SK-N-SH (cell line): ENCODE data around the gene BABAM2. TPM values are rescaled to one million over a fixed set of nuclear protein-coding genes. Genes with fewer than 3 reads are reported as not detected.

ENCODE experiments used
- CTCF ChIA-PET: fragments of 300-600, 350-600 bp; formaldehyde crosslinking; extraction: SDS; loops from one replicate; lab custom pipeline; 2021; lab: Yijun Ruan, JAX
- POLR2A ChIA-PET: fragments of 350-600 bp; sonication (Branson Sonifier 250); formaldehyde crosslinking; extraction: SDS; loops from one replicate; lab custom pipeline; 2020; ENCODE audit warnings: antibody characterized with exemption, inconsistent platforms; lab: Yijun Ruan, JAX
- DNase-seq: peaks from one replicate; pipeline ENCODE4 v3.0.0; 2012
- H2AFZ ChIP-seq: fragments of 200-600 bp; sonication (generic); 2 replicates; pipeline ENCODE4 v1.8.1; 2016; ENCODE audit warnings: antibody characterized with exemption, mild to moderate bottlenecking, low read depth
- H3F3A ChIP-seq: fragments of 200-600 bp; sonication (generic); replicated peaks from 2 replicates; pipeline ENCODE3; 2016; ENCODE audit warnings: antibody characterized with exemption, mild to moderate bottlenecking; ENCODE audit not compliant: insufficient read depth
- H3K27ac ChIP-seq, 2 experiments: fragments of 200-500 bp in 1 of 2; fragments of 200-600 bp in 1 of 2; sonication (Bioruptor generic) in 1 of 2; sonication (generic), shearing (Covaris generic) in 1 of 2; 2 replicates each; pipeline versions ENCODE4 v1.5.1 to v1.6.1; 2014 to 2016; ENCODE audit warnings: low read depth in 2 of 2, inconsistent platforms in 1 of 2, low read length in 1 of 2, mild to moderate bottlenecking in 1 of 2, mixed read lengths in 1 of 2
- H3K27me3 ChIP-seq: fragments of 200-600 bp; sonication (generic), shearing (Covaris generic); 2 replicates; pipeline ENCODE4 v1.6.1; 2016; ENCODE audit warnings: mixed run types; ENCODE audit not compliant: insufficient read depth
- H3K36me3 ChIP-seq, 2 experiments: fragments of 200-500 bp in 1 of 2; fragments of 200-600 bp in 1 of 2; sonication (Bioruptor generic) in 1 of 2; sonication (generic) in 1 of 2; replicated peaks in 1 of 2; 2 replicates each; pipeline versions ENCODE3 to v1.5.1; 2014 to 2016; ENCODE audit warnings: low read length in 1 of 2, mild to moderate bottlenecking in 1 of 2; ENCODE audit not compliant: insufficient read depth in 2 of 2, control insufficient read depth in 1 of 2
- H3K4me1 ChIP-seq, 2 experiments: fragments of 200-500 bp in 1 of 2; fragments of 200-600 bp in 1 of 2; sonication (Bioruptor generic) in 1 of 2; sonication (generic), shearing (Covaris generic) in 1 of 2; 2 replicates each; pipeline versions ENCODE4 v1.5.1 to v1.6.1; 2014 to 2016; ENCODE audit warnings: low read depth in 1 of 2, low read length in 1 of 2, mixed run types in 1 of 2; ENCODE audit not compliant: insufficient read depth in 2 of 2, control insufficient read depth in 1 of 2
- H3K4me2 ChIP-seq: fragments of 200-600 bp; sonication (generic), shearing (Covaris generic); 2 replicates; pipeline ENCODE4 v1.6.1; 2017; ENCODE audit warnings: mixed run types
- H3K4me3 ChIP-seq, 2 experiments: fragments of 200-500 bp in 1 of 2; fragments of 200-600 bp in 1 of 2; sonication (Bioruptor generic) in 1 of 2; sonication (generic), shearing (Covaris generic) in 1 of 2; 2 replicates each; pipeline versions ENCODE4 v1.5.1 to v1.8.1; 2014 to 2016; ENCODE audit warnings: low read depth in 2 of 2, inconsistent platforms in 1 of 2, low read length in 1 of 2, mild to moderate bottlenecking in 1 of 2, mixed read lengths in 1 of 2, moderate library complexity in 1 of 2
- H3K79me2 ChIP-seq: fragments of 200-600 bp; sonication (generic); 2 replicates; pipeline ENCODE4 v1.8.1; 2017; ENCODE audit warnings: mild to moderate bottlenecking; ENCODE audit not compliant: insufficient read depth
- H3K9ac ChIP-seq: fragments of 200-600 bp; sonication (generic); 2 replicates; pipeline ENCODE4 v1.6.1; 2017; ENCODE audit warnings: mixed run types
- H3K9me2 ChIP-seq: fragments of 200-600 bp; sonication (generic); 2 replicates; pipeline ENCODE4 v1.6.1; 2017; ENCODE audit warnings: mixed run types
- H3K9me3 ChIP-seq: fragments of 200-600 bp; sonication (generic); 2 replicates; pipeline ENCODE4 v1.6.1; 2017; ENCODE audit warnings: mixed run types, mild to moderate bottlenecking, moderate library complexity
- H4K20me1 ChIP-seq: fragments of 200-600 bp; sonication (generic); 2 replicates; pipeline ENCODE4 v1.6.1; 2017; ENCODE audit warnings: mild to moderate bottlenecking, mixed run types; ENCODE audit not compliant: insufficient read depth
- CHD2 ChIP-seq: fragments of 150-350 bp; IDR thresholded peaks from 2 replicates; pipeline ENCODE4 v1.6.1; 2018; ENCODE audit warnings: low read length; ENCODE audit not compliant: partially characterized antibody
- ELF1 ChIP-seq: IDR thresholded peaks from 2 replicates; pipeline ENCODE4 v1.4.0; 2012
- EZH2phosphoT487 ChIP-seq: fragments of 200-600 bp; sonication (generic); IDR thresholded peaks from 2 replicates; pipeline ENCODE4 v1.6.1; 2017; ENCODE audit warnings: low read depth, mixed run types, mild to moderate bottlenecking, antibody characterized with exemption, moderate library complexity, borderline replicate concordance
- FOSL2 ChIP-seq: IDR thresholded peaks from 2 replicates; pipeline ENCODE4 v1.4.0; 2012; ENCODE audit warnings: low read depth, mild to moderate bottlenecking, moderate library complexity, borderline replicate concordance
- FOXJ3 ChIP-seq: sonication (generic); formaldehyde crosslinking; IDR thresholded peaks from 2 replicates; pipeline ENCODE4 v1.5.1; 2020; ENCODE audit warnings: mild to moderate bottlenecking, missing genetic modification reagents
- GABPA ChIP-seq: IDR thresholded peaks from 2 replicates; pipeline ENCODE4 v1.4.0; 2012; ENCODE audit warnings: low read depth, mild to moderate bottlenecking
- IRF3 ChIP-seq: fragments of 150-350 bp; IDR thresholded peaks from 2 replicates; pipeline ENCODE4 v1.6.1; 2016; ENCODE audit warnings: mild to moderate bottlenecking, low read depth, low read length
- NFIC ChIP-seq: IDR thresholded peaks from 2 replicates; pipeline ENCODE4 v1.4.0; 2012; ENCODE audit warnings: borderline replicate concordance
- NRF1 ChIP-seq: IDR thresholded peaks from 2 replicates; pipeline ENCODE4 v1.6.1; 2012; ENCODE audit warnings: low read depth, mild to moderate bottlenecking, low read length
- RAD21 ChIP-seq: IDR thresholded peaks from 2 replicates; pipeline ENCODE4 v1.6.1; 2012; ENCODE audit warnings: mild to moderate bottlenecking, low read length
- RXRA ChIP-seq: IDR thresholded peaks from 2 replicates; pipeline ENCODE4 v1.4.0; 2012; ENCODE audit warnings: low read depth, mild to moderate bottlenecking, borderline replicate concordance
- SIN3A ChIP-seq: IDR thresholded peaks from 2 replicates; pipeline ENCODE4 v1.6.1; 2012; ENCODE audit warnings: low read depth, mild to moderate bottlenecking, low read length, moderate library complexity, borderline replicate concordance
- TEAD4 ChIP-seq: IDR thresholded peaks from 2 replicates; pipeline ENCODE4 v1.4.0; 2012; ENCODE audit warnings: mild to moderate bottlenecking, borderline replicate concordance; ENCODE audit not compliant: insufficient read depth
- YY1 ChIP-seq: IDR thresholded peaks from 2 replicates; pipeline ENCODE4 v1.4.0; 2012; ENCODE audit warnings: low read depth, mild to moderate bottlenecking
- ZBTB33 ChIP-seq: IDR thresholded peaks from 2 replicates; pipeline ENCODE4 v1.4.0; 2012; ENCODE audit warnings: low read depth, borderline replicate concordance
- WGBS: methylation state at CpG from one replicate; pipeline ENCODE4 v1.1.6; 2017; ENCODE audit warnings: low lambda C conversion rate; 5-methylcytosine and 5-hydroxymethylcytosine counted together
- polyA plus RNA-seq, 3 experiments: library from polyadenylated mRNA; depleted of rRNA; stranded (reverse); fragments of >200 nt; gene quantifications; 2 replicates each; pipeline ENCODE4 v1.2.3, GENCODE V29; 2012
- TF ChIP-seq, protein P1 (sequence below): IDR thresholded peaks from 2 replicates; pipeline ENCODE4 v1.6.1; 2012; ENCODE audit warnings: mild to moderate bottlenecking, low read depth, low read length, moderate library complexity
- TF ChIP-seq, protein P2 (sequence below): IDR thresholded peaks from 2 replicates; pipeline ENCODE4; 2012

The BABAM2 gene
- polyA plus RNA-seq, 1 of the 3 experiments (the other 2 are of a cell fraction): 34.0 TPM

DNA sequence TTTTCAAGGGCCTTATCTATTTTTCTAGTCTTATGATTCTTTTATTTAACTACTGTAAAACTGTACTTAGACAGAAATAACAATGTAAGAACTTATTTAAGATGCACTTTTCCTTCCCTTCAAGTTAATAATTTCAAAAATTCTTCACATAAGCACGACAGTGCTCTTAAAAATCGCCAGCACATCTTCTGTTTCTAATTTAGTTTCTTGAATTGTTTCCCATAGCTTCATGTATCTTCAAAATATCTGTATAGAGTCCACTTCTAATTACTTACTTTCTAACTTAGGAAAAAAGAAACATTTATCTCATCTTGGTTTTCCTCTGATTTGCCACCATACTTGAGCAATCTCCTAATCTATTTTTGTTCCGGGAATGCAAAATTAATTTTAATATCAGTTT, 196.1 kb downstream of the BABAM2 start:
- POLR2A ChIA-PET: no interaction called here
- Histone ChIP-seq H3K27me3 (no peaks in the 10 kb centered on the region), H2AFZ (no peak overlapping the region), H4K20me1 (no peaks in the 10 kb centered on the region), H3K79me2 (no peaks in the 10 kb centered on the region), H3K4me3 (no peak overlapping the region), H3F3A (peaks cover 4% of the 10 kb centered on the region), H3K9ac (no peak overlapping the region), H3K4me2 (no peak overlapping the region), H3K36me3 (no peaks in the 10 kb centered on the region), H3K4me1 (peaks cover 0 to 14% of the 10 kb centered on the region in 2 experiments; a peak in 2 of 4 replicates), H3K27ac (no peak overlapping the region; a peak in 1 of 4 replicates), H3K9me2 (no peaks in the 10 kb centered on the region), H3K9me3 (no peaks in the 10 kb centered on the region)
- WGBS: 84% methylated on average over 3 of the region's 3 CpGs
- CTCF ChIA-PET: interaction anchor here (1.1 kb wide), 1 partner anchor 333 kb away, joined by 3 read pairs; no protein-coding TSS in a partner anchor
- DNase-seq: no peak
- TF ChIP-seq GABPA (no peak), TEAD4 (no peak), CHD2 (no peak), FOXJ3 (CRISPR knock-in tag) (no peak), IRF3 (no peak), NFIC (no peak), RXRA (no peak), FOSL2 (no peak), ELF1 (no peak), EZH2phosphoT487 (no peak), YY1 (no peak), SIN3A (no peak), NRF1 (no peak), ZBTB33 (no peak), RAD21 (no peak)
- TF ChIP-seq, protein P1, sequence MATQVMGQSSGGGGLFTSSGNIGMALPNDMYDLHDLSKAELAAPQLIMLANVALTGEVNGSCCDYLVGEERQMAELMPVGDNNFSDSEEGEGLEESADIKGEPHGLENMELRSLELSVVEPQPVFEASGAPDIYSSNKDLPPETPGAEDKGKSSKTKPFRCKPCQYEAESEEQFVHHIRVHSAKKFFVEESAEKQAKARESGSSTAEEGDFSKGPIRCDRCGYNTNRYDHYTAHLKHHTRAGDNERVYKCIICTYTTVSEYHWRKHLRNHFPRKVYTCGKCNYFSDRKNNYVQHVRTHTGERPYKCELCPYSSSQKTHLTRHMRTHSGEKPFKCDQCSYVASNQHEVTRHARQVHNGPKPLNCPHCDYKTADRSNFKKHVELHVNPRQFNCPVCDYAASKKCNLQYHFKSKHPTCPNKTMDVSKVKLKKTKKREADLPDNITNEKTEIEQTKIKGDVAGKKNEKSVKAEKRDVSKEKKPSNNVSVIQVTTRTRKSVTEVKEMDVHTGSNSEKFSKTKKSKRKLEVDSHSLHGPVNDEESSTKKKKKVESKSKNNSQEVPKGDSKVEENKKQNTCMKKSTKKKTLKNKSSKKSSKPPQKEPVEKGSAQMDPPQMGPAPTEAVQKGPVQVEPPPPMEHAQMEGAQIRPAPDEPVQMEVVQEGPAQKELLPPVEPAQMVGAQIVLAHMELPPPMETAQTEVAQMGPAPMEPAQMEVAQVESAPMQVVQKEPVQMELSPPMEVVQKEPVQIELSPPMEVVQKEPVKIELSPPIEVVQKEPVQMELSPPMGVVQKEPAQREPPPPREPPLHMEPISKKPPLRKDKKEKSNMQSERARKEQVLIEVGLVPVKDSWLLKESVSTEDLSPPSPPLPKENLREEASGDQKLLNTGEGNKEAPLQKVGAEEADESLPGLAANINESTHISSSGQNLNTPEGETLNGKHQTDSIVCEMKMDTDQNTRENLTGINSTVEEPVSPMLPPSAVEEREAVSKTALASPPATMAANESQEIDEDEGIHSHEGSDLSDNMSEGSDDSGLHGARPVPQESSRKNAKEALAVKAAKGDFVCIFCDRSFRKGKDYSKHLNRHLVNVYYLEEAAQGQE: no peak
- TF ChIP-seq, protein P2, sequence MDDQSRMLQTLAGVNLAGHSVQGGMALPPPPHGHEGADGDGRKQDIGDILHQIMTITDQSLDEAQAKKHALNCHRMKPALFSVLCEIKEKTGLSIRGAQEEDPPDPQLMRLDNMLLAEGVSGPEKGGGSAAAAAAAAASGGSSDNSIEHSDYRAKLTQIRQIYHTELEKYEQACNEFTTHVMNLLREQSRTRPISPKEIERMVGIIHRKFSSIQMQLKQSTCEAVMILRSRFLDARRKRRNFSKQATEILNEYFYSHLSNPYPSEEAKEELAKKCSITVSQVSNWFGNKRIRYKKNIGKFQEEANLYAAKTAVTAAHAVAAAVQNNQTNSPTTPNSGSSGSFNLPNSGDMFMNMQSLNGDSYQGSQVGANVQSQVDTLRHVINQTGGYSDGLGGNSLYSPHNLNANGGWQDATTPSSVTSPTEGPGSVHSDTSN: no peak
